Measurements from ENCODE around the gene XPC.

DNA sequence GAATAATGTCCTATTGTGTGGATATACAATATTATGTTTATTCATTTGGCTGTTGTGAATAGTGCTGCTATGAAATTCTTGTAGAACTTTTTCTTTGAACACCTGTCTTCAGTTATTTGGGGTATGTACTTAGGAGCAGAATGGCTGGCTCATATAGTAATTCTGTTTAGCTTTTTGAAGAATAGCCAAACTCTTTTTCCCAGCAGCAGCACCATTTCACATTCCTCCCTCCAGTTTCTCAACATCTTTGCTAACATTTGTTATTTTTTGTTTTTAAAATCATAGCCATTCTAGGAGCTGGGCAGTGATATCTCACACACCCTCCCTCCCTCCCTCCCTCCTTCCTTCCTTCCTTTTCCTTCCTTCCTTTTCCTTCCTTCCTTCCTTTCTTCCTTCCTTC, 40.0 kb upstream of the XPC start:
- TF ChIP-seq, protein P1, sequence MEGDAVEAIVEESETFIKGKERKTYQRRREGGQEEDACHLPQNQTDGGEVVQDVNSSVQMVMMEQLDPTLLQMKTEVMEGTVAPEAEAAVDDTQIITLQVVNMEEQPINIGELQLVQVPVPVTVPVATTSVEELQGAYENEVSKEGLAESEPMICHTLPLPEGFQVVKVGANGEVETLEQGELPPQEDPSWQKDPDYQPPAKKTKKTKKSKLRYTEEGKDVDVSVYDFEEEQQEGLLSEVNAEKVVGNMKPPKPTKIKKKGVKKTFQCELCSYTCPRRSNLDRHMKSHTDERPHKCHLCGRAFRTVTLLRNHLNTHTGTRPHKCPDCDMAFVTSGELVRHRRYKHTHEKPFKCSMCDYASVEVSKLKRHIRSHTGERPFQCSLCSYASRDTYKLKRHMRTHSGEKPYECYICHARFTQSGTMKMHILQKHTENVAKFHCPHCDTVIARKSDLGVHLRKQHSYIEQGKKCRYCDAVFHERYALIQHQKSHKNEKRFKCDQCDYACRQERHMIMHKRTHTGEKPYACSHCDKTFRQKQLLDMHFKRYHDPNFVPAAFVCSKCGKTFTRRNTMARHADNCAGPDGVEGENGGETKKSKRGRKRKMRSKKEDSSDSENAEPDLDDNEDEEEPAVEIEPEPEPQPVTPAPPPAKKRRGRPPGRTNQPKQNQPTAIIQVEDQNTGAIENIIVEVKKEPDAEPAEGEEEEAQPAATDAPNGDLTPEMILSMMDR (IDR thresholded peaks at IDR 0.05): no peak
- no peak for TF ChIP-seq POLR2A (IDR thresholded peaks at IDR 0.05)
